B cell (primary cell): ENCODE results near the gene SLC26A1.
"Not testable (repeated sequence)": the region's sequence is repeated elsewhere in the genome, so short reads cannot be mapped to it uniquely, and the experiment has no call there.

ENCODE experiments used
- CTCF ChIP-seq: fragments of 200-600 bp; IDR thresholded peaks from one replicate; pipeline ENCODE4 v1.8.0; 2022; ENCODE audit warnings: antibody characterized with exemption, mild to moderate bottlenecking
- EZH2 ChIP-seq: IDR thresholded peaks from 2 replicates; pipeline ENCODE4 v1.6.1; 2012; ENCODE audit warnings: borderline replicate concordance, low read depth, mild to moderate bottlenecking, moderate library complexity, low read length; ENCODE audit not compliant: insufficient read depth, poor library complexity, severe bottlenecking

DNA sequence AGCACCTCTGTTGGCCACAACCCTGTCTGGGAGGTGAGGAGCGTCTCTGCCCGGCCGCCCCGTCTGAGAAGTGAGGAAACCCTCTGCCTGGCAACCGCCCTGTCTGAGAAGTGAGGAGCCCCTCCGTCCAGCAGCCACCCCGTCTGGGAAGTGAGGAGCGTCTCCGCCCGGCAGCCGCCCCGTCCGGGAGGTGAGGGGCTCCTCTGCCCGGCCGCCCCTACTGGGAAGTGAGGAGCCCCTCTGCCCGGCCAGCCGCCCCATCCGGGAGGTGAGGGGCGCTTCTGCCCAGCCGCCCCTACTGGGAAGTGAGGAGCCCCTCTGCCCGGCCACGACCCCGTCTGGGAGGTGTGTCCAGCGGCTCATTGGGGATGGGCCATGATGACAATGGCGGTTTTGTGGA lies 17.2 kb downstream of the SLC26A1 start:
- not testable (repeated sequence) for TF ChIP-seq CTCF, EZH2
